ENCODE results near the gene ZMYND19.
A peak's percentile ranks its signal among the peaks of the same experiment; 100 is the strongest.
"Not testable (repeated sequence)": the region's sequence is repeated elsewhere in the genome, so short reads cannot be mapped to it uniquely, and the experiment has no call there.

ZMYND19 gene

DNA sequence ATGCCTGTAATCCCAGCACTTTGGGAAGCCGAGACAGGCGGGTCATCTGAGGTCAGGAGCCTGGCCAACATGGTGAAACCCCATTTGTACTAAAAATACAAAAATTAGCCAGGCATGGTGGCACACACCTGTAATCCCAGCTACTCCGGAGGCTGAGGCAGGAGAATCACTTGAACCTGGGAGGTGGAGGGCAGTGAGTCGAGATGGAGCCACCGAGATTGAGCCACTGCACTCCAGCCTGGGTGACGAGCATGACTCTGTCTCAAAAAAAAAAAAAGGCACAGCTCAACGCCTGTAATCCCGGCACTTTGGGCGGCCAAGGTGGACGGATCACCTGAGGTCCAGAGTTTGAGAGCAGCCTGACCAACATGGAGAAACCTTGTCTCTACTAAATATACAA lies 36.7 kb downstream of the ZMYND19 start:
- not testable (repeated sequence) for DNase-seq

DNA sequence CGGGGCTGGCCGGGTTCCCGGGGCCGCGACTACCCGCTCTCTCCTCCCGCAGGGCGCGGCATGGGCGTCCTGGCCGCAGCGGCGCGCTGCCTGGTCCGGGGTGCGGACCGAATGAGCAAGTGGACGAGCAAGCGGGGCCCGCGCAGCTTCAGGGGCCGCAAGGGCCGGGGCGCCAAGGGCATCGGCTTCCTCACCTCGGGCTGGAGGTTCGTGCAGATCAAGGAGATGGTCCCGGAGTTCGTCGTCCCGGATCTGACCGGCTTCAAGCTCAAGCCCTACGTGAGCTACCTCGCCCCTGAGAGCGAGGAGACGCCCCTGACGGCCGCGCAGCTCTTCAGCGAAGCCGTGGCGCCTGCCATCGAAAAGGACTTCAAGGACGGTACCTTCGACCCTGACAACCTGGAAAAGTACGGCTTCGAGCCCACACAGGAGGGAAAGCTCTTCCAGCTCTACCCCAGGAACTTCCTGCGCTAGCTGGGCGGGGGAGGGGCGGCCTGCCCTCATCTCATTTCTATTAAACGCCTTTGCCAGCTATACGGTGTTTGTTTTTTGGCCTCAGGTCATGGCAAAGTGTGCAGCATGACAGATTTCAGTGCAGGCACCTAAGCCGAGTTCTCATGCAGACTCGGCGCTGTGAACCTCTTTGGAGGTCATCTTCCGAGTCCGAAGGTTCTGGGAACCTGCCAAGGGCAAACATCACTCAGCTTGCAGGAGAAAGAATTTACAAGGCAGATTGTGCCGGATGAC lies 38.1 kb downstream of the ZMYND19 start:
- DNase-seq: no peak

DNA sequence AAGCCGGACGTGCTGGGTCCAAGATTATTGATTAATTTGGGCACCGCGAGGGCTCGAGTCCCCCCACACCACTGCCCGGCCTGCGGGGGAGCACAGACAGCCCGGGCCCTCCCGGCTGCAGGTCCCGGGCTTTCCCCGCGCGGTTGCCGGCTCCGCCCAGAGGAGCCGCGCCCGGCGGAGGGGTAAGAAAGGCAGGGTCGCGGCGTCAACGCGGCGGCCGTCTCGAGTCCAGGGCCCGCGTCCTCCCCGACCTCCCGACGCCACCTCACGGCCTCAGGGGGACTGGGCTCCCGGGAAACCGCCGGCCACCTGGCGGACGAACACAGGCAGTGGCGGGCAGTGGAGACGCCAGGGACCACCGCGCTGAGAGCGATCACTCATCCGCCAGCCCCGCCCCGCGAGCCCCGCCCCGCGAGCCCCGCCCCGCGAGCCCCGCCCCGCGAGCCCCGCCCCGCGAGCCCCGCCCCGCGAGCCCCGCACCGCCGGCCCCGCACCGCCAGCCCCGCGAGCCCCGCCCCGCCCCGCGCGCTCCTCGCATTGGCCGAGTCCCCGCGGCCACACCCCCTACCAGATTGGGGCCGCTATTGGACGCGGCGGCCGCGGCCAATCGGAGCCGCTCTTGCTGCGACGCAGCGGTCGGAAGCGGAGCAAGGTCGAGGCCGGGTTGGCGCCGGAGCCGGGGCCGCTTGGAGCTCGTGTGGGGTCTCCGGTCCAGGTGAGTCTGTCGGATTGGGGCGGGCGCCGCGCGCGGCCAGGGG lies 38.9 kb downstream of the ZMYND19 start, which contains the start of gene MRPL41:
TSS of gene MRPL41 (plus strand) at position 616 of the 758 bp plus-strand sequence. CDS start 203 bp downstream, outside the sequence.
- DNase-seq: peak; percentile 63

DNA sequence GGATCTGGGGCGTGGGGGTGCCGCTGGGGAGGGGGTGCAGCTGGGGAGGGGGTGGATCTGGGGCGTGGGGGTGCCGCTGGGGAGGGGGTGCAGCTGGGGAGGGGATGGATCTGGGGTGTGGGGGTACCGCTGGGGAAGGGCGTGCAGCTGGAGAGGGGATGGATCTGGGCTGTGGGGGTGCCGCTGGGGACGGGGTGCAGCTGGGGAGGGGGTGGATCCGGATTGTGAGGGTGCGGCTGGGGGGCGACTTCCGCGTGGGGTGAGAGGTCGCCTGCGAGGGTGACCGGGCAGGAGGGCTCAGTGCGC lies 39.4 kb downstream of the ZMYND19 start:
- not testable (repeated sequence) for DNase-seq

GRCh38 chr9:137550231-137550621 lies 40.1 kb downstream of the ZMYND19 start, which contains the start of gene PNPLA7:
Gene PNPLA7 (minus strand): TSS chr9:137550402. CDS start chr9:137550197, 205 bp downstream.
- DNase-seq: no peak

DNA sequence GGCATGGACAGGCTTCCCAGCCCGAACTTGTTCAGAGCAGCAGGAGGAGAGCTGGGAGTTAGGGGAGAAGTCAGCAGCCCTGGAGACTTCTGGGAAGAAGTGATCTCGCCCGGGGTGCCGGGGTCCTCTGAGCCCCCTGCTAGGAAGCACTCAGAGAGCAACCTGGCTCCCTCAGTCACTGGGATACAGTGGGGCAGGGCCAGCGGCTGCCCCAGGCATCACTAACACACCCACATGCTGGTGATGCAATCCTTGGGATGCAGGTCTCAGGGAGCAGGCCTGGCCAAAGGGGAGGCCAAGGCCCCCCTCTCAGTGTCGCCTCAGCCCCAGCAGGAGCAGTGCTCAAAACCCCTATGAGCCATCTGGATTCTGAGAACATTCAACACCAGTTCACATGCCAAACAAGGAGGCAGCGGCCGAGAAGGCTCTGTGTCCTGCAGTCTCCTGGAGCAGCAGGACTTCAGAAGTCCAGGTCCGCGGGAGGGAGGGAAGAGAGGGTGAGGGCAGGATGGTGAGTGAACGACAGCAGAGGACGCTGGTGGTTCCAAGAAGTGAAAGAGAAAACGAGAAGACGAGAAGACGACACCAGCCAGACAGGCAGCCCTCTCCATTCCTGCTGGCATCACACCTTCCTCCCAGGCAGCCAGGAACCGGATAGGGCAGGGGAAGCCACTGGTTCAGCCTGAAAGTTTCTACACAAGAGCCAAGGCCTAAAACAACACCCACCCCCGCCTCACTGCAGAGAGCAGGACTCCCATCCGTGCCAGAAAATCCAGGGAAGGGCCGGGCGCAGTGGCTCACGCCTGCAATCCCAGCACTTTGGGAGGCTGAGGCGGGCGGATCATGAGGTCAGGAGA lies 42.4 kb downstream of the ZMYND19 start:
- DNase-seq: no peak

DNA sequence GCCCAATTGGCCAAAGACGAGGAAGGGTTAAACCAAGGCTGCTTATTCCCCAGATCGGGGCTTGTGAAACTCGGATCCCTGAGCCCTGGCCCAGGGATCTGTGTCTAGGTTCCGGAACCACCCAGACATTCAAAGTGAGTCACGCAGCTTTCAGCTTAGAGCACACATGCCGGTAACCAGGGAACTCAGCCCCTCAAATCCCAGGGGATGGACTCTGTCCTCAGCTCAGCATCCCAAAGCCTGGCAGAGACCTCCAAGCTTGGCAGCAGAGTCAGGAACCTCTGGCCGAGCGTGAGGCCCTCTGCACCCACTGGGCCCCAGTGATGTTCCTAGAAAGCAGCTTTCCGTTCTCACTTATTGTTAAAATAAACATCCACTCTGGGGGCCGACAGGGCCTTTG lies 45.2 kb downstream of the ZMYND19 start:
- DNase-seq: no peak

DNA sequence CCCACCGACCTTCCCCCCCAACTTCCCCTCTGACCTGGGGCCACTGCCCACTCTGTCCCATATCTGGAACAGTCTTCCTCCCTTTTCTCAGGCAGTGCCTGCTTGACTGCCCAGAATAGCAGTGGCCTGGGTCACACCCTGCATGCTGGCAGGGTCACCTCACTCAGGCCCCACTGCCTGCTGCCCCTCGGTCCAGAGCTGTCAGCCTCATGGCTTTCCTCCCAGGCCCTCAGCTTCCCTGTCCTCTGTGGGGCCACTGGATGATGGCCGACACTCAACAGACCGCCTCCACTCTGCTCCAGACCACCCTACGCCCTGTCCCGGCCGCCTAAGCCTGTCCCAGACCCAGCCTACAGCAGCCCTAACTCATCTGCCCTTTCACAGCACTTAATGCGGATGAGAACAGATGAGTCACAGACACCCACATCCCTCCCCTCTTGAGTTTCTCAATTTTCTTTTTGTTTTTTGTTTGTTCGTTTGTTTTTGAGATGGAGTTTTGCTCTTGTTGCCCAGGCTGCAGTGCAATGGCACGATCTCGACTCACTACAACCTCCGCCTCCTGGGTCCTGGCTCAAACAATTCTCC lies 46.0 kb downstream of the ZMYND19 start:
- DNase-seq: no peak

DNA sequence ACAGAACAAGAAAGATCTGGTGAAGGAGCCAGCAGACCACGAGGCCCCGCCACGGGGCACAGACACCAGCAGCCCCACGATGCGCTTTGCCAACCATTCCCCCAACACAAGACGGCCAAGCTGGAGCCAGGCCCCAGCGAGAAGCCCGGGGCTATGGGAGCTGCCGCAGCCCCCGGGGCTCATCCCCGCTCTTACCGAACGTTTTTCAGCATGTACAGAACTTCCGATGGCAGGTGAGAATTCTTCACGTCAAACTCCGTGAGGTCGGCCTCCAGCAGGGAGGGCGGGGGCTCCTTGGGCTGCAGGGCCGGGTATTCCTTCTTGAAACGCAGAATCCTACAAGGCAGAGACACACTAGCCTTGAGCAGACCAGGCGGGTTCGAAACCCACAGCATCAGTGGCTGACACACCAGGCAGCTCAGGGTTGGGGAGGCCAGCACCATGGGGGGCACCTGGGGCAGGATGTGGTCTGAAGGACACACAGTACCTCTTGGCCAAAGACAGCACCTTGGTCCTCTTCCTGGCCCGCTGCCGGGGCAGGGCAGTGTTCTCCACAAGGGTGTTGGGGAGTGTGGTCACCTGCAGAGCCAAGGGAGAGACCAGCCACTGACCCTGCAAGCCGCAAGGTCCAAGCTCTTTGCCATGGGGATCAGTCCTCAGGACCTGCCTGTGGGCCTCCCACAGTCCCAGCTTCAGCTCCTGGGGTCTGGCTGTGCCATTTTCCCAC lies 46.9 kb downstream of the ZMYND19 start:
- no peak for DNase-seq

DNA sequence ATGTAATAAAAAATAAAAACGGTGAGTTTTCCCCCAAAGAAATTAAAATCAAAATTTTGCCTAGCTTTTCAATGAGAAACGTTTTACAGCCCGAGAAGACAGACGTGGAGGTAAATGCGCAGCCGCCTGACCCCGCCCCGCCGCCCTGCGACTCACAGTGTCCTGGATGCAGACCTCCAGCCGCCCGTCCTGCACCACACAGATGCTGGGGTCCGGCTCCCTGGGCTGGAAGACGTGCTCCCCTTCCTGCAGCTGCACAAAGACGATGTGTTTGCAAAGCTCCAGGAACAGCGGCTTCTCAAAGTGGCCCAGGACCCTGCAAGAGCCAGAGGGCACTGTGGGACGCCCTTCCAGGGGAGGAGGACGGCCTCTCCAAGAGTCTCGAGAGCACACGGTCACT lies 47.8 kb downstream of the ZMYND19 start:
- DNase-seq: no peak

GRCh38 chr9:137540536-137540935 lies 49.8 kb downstream of the ZMYND19 start:
- DNase-seq: no peak

DNA sequence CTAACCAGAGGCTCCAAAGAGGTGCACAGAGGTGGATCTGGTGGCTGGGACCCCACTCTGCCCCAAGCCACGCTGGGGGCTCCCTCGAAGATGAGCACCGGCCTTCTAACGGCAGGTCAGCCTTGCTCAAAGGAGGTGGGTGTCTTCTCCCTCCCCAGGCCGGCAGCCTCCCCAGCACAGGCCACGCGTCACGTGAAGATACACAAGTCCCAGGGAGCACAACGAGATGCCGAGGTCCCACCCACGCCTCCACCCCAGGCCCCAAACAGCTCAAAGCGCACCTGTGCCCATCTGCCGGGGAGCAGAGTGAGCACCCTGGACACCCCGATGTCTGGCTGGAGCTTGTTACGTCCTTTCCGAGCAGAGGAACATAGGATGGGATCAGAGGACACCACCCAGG lies 52.3 kb downstream of the ZMYND19 start:
- DNase-seq: no peak

DNA sequence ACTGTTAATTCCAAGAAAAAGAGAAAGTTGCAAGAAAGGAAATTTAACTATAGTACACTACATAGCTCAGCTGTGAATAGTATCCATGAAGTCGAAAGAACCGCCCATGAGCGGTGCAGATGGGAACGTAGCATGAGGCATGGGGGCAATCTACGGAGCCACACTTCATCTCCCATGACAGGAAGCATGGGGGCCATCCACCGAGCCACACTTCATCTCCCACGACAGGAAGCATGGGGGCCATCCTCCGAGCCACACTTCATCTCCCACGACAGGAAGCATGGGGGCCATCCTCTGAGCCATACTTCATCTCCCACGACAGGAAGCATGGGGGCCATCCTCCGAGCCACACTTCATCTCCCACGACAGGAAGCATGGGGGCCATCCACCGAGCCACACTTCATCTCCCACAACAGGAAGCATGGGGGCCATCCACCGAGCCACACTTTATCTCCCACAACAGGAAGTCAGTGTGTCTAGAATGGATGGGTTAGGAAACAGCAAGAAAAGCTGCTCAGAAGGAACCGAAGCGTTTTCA lies 53.6 kb downstream of the ZMYND19 start:
- not testable (repeated sequence) for DNase-seq

GRCh38 chr9:137535120-137535428 lies 55.2 kb downstream of the ZMYND19 start:
- no peak for DNase-seq

DNA sequence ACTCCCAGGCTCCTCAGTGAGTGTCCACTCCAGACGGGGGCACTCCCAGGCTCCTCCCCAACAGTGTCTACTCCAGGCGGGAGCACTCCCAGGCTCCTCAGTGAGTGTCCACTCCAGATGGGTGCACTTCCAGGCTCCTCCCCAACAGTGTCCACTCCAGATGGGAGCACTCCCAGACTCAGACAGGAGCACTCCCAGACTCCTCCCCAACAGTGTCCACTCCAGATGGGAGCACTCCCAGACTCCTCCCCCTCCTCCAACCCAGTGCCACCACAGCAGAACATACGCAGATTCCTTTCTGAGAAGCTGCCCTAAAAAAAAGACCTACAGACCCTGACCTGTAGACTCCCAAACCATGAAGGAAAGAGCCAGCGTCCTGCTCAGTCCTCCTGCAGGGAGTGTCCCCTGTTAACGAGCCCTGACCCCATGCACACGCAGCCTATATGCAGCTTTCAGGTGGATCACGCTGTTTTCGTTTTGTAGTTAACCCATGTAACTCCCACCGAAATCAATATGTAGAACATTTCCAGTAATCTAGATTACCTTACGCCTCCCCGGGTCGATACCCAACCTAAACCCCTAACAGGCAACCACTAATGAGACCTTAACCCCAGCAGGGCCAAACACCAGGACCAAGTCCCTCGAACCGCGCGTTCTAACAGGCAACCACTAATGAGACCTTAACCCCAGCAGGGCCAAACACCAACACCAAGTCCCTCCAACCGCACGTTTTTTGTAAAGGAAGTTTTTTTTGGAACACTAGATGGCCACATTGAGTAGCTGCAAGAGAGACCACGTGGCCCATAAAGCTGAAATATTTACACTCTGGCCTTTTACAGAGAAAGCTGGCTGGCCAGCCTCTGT lies 55.8 kb downstream of the ZMYND19 start:
- DNase-seq: no peak

DNA sequence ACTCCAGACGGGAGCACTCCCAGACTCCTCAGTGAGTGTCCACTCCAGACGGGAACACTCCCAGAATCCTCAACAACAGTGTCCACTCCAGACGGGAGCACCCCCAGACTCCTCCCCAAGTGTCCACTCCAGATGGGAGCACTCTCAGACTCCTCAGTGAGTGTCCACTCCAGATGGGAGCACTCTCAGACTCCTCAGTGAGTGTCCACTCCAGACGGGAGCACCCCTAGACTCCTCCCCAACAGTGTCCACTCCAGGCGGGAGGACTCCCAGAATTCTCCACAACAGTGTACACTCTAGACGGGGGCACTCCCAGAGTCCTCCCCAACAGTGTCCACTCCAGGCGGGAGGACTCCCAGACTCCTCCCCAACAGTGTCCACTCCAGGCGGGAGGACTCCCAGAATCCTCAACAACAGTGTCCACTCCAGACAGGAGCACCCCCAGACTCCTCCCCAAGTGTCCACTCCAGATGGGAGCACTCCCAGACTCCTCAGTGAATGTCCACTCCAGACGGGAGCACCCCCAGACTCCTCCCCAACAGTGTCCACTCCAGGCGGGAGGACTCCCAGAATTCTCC lies 57.3 kb downstream of the ZMYND19 start:
- not testable (repeated sequence) for DNase-seq

Measured in cortex of kidney (tissue), 1 donor.